NCI-H2171 (cell line): Measurements from ENCODE around the gene KBTBD7.
A peak's percentile ranks its signal among the peaks of the same experiment; 100 is the strongest.

ENCODE experiments used
- DNase-seq: peaks from one replicate; lab custom pipeline; 2025; lab: John Stamatoyannopoulos, UW

Gene KBTBD7, protein sequence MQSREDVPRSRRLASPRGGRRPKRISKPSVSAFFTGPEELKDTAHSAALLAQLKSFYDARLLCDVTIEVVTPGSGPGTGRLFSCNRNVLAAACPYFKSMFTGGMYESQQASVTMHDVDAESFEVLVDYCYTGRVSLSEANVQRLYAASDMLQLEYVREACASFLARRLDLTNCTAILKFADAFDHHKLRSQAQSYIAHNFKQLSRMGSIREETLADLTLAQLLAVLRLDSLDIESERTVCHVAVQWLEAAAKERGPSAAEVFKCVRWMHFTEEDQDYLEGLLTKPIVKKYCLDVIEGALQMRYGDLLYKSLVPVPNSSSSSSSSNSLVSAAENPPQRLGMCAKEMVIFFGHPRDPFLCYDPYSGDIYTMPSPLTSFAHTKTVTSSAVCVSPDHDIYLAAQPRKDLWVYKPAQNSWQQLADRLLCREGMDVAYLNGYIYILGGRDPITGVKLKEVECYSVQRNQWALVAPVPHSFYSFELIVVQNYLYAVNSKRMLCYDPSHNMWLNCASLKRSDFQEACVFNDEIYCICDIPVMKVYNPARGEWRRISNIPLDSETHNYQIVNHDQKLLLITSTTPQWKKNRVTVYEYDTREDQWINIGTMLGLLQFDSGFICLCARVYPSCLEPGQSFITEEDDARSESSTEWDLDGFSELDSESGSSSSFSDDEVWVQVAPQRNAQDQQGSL

DNA sequence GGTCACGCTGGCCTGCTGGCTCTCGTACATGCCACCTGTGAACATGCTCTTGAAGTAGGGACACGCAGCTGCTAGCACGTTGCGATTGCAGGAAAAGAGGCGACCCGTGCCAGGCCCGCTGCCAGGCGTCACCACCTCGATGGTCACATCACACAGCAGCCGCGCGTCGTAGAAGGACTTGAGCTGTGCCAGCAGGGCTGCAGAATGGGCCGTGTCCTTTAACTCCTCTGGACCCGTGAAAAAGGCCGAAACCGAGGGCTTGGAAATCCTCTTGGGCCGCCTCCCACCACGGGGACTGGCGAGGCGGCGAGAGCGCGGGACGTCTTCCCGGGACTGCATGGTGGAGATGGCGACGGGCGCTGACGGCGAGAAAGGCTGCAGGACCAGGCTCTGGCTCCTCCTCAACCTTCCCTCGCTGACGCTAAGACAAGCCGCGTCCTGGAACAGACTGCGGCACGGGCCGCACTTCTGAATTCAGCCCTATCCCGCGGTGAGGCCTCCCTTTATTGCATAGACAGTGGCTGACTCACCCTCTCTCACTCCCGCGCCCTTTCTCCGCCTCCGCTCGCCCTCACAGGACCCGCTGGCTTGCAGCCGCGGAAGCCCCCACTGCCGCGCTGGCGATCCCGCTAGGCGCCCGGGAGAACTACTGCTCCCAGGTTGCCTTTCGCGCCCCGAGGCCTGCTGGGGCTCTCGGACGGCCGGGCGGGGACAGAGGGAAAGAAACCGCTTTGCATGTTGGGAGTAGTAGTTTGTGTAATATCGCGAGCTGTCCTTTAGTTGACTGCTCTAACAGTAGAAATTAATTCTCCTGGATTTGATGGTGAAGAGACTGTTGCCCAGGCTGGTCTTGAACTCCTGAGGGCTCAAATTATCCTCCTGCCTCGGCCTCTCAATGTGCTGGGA is at the start of gene KBTBD7:
KBTBD7 (minus strand) TSS at position 651 of the 906 bp plus-strand sequence; CDS start at position 339, 312 bp downstream.
- peak; percentile 70 for DNase-seq

- DNase-seq: no peak
These were observed 47.3 kb upstream of the KBTBD7 start for GRCh38 chr13:41241626-41242025.

GRCh38 chr13:41236369-41236768 is 42.0 kb upstream of the KBTBD7 start:
- no peak for DNase-seq

DNA sequence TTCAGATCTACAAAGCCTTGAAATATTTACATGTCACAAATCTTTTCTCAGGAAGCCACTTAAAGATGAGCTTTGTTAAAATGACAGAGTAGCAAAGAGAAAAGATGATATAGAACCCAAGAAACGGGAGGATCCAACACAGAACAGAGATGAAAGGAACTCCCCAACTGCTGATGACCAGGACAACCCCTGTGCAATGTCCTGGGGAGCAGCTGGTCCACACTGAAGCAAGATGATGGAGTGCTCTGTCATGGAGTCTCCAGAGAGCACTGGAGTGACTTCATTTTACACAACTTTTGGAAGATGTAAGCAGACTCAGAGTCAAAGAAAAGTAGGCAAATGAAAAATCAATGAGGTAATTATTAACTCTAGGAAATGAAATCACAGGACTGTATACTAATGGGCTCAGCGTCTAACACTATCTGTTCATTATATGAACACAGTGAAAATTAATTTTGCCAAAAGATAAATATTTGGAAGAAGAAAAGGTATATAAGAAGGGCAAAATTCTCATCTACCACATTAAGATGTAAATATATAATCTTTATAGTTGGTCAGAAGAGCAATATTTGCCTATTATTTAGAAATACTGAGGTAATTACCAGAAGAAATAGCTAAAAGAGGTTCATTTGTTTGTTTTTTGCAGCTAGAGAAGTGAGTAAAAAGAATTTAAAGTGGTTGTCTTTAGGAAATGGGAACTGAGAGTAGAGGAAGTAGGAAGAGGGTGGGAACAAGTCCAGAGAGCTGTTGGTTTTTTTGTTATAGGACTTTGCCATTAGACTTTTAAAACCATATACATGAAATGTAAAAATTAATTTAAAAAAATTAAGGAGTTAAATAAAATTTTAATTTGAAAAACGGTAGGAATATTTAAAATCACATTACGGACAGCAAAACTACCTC is 38.5 kb upstream of the KBTBD7 start:
- DNase-seq: no peak

DNA sequence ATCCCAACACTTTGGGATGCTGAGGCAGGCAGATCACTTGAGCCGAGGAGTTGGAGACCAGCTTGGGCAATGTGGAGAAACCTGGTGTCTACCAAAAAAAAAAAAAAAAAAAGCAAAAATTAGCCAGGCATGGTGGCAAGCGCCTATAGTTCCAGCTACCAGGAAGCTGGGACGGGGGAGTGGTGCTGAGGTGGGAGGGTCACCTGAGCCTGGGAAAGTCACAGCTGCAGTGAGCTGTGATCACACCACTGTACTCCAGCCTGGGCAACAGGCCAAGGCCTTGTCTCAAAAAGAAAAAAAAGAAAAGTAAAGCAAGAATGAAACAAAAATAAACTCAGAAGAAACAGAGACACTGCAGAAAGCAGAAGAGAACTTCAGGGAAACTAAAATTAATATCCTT is 37.4 kb upstream of the KBTBD7 start:
- DNase-seq: peak; percentile 62

GRCh38 chr13:41231025-41231677 is 36.8 kb upstream of the KBTBD7 start:
- DNase-seq: no peak

DNA sequence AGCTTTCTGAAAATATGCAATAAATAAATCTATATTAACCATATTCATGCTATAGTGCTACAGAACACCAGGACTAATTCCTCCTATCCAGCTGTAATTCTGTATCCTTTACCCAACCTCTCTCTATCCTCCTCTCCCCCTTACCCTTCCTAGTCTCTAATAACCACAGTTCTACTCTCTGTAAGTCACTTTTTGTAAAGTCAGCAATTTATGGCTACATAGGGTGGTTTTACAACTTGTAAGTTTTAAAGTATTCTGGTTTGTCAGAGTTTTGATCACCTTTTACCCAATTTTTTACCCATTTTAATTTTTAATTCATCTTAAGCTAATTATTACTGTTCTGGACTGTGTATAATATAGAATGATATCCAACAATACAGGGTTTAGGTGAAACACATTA is 35.0 kb upstream of the KBTBD7 start:
- DNase-seq: no peak

- no peak for DNase-seq
These were observed 30.0 kb upstream of the KBTBD7 start for GRCh38 chr13:41224113-41225110.

GRCh38 chr13:41222259-41222852 is 28.0 kb upstream of the KBTBD7 start:
- no peak for DNase-seq

- no peak for DNase-seq
These were observed 26.0 kb upstream of the KBTBD7 start for GRCh38 chr13:41220401-41220800.

DNA sequence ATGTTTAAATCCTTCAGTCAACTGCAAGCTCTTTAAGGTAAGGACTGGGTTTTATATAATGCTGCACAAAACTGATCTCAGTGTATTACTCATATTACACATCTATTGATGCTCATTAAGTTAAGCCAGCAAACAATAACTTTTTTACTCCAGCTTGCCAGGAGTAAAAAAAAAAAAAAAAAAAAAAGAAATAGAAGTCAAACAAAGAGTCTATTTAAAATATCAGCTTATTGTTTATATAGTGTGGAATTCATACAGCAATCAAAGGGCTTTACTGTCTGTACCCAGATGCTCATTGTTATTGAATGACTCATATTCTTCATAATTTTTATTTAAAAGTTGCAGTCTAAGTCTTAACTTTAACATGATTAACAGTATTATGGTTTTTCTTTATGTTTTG is 21.8 kb upstream of the KBTBD7 start:
- DNase-seq: no peak

DNA sequence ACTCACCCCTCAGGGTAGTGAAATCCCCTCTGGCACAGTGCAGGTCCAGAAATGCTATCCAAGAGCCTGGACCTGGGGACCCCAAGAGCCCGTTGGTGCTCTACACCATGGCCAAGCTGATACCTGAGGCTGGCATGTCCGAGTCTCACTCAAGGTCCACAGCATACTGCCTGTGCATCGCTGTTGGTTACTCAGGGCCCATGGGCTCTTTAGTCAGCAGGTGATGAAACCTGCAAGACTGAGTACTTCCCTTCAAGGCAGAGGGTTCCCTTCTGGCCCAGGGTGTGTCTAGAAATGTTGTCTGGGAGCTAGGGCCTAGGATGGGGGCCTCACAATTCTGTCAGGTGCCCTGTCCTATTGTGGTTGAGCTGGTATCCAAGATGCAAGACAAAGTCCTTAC is 19.6 kb upstream of the KBTBD7 start:
- no peak for DNase-seq

DNA sequence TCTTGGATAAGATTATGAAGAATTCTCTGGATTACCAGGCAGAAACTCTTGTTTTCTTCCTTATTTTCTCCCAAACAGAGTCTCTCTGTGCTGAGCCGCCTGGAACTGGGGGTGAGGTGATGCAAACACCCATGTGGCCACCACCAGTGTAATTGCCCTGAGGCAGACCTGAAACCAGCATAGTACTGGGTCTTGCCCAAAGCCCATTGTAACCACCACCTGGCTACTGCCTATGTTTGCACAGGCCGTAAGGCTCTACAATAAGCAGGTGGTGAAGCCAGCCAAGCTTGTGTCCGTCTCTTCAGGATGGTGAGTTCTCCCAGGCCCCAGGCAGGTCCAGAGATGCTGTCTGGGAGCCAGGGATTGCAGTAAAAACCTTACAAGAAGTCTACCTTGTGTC is 18.9 kb upstream of the KBTBD7 start:
- no peak for DNase-seq

DNA sequence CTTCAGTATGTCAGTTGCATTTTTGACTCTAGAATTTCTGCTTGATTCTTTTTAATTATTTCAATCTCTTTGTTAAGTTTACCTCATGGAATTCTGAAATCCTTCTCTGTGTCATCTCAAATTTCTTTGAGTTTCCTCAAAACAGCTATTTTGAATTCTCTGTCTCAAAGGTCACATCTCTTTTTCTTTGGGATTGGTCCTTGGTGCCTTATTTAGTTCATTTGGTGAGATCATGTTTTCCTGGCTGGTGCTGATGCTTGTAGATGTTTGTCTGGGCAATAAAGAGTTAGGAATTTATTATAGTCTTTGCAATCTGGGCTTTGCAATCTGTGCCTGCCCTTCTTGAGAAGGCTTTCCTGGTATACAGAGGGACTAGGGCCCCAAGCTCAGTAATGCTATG is 18.5 kb upstream of the KBTBD7 start:
- no peak for DNase-seq

DNA sequence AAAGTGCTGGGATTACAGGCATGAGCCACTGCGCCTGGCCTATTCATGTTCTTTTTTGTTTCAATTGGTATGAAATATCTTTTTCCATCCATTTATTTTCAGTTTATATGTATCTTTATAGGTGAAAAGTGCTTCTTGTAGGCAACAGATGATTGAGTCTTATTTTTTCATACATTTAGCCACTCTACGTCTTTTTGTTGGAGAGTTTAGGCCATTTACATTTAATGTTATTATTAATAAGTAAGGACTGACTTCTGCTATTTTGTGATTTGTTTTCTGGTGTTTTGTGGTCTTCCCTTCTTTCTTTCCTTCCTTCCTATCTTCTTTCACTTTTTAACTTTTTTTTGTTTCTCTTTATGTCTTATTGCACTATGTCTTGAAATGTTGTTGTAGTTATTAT is 16.7 kb upstream of the KBTBD7 start:
- no peak for DNase-seq

GRCh38 chr13:41206467-41206866 is 12.1 kb upstream of the KBTBD7 start:
- DNase-seq: no peak

GRCh38 chr13:41203810-41204209 is 9.4 kb upstream of the KBTBD7 start:
- DNase-seq: no peak

GRCh38 chr13:41200126-41200525 is 5.8 kb upstream of the KBTBD7 start:
- no peak for DNase-seq

DNA sequence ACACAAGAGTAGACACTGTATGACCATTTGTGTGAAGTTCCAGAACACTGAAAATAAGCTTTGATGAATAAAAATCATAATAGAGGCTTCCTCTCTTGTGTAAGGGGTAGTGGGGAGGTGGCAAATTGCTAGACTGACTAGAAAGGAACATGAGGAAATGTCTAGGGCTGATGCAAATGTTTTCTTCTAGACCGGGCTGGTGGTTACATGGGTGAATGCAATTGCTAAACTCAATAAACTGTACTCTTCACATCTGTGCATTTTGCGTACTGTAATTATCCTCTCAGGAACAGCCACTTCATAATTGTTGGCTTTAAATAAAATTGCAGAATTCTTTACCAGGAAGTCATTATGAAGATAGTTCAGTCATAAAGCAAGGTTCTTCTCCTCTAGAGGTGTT is 5.2 kb upstream of the KBTBD7 start:
- no peak for DNase-seq
